HepG2 (cell line): Measurements from ENCODE around the gene CTSW. TPM values are rescaled to one million over a fixed set of nuclear protein-coding genes. Genes with fewer than 3 reads are reported as not detected.

ENCODE experiments used
- AHDC1 ChIP-seq: sonication (generic); formaldehyde crosslinking; IDR thresholded peaks from 2 replicates; pipeline ENCODE4 v1.5.1; 2020; ENCODE audit warnings: mild to moderate bottlenecking, missing genetic modification reagents, borderline replicate concordance
- EED ChIP-seq: sonication (generic); formaldehyde crosslinking; IDR thresholded peaks from 2 replicates; pipeline ENCODE4 v1.5.0; 2020; ENCODE audit warnings: mild to moderate bottlenecking, missing genetic modification reagents
- FOXK2 ChIP-seq: fragments of 450-650 bp; IDR thresholded peaks from 2 replicates; pipeline ENCODE4 v1.6.1; 2016
- GZF1 ChIP-seq: sonication (generic); formaldehyde crosslinking; IDR thresholded peaks from 2 replicates; pipeline ENCODE4 v1.5.1; 2020; ENCODE audit warnings: mild to moderate bottlenecking, missing genetic modification reagents
- IRF1 ChIP-seq: sonication (generic); formaldehyde crosslinking; IDR thresholded peaks from 2 replicates; pipeline ENCODE4 v1.4.0; 2020; ENCODE audit warnings: low read depth, mild to moderate bottlenecking, missing genetic modification reagents
- KDM1A ChIP-seq: IDR thresholded peaks from 2 replicates; pipeline ENCODE4 v1.6.1; 2016; ENCODE audit warnings: missing compliant biosample characterization
- MAFK ChIP-seq, 2 experiments: IDR thresholded peaks in 1 of 2; conservative IDR thresholded peaks in 1 of 2; 2 replicates each; pipeline ENCODE4 v1.6.1; 2011; ENCODE audit warnings: improper control_type of control experiment in 2 of 2, low read length in 2 of 2
- MED8 ChIP-seq: sonication (generic); formaldehyde crosslinking; IDR thresholded peaks from 2 replicates; pipeline ENCODE4 v1.8.1; 2023; ENCODE audit warnings: mild to moderate bottlenecking, missing genetic modification reagents; ENCODE audit not compliant: insufficient replicate concordance
- MLLT10 ChIP-seq: sonication (generic); formaldehyde crosslinking; IDR thresholded peaks from 2 replicates; pipeline ENCODE4 v1.4.0; 2020; ENCODE audit warnings: missing genetic modification reagents
- MYNN ChIP-seq: sonication (generic); formaldehyde crosslinking; IDR thresholded peaks from 2 replicates; pipeline ENCODE4 v1.4.0; 2020; ENCODE audit warnings: mild to moderate bottlenecking, low read depth, missing genetic modification reagents
- PITX1 ChIP-seq: sonication (generic); formaldehyde crosslinking; IDR thresholded peaks from 2 replicates; pipeline ENCODE4 v1.5.1; 2020; ENCODE audit warnings: mild to moderate bottlenecking, missing genetic modification reagents
- PLSCR1 ChIP-seq: sonication (generic); formaldehyde crosslinking; IDR thresholded peaks from 2 replicates; pipeline ENCODE4 v1.5.0; 2020; ENCODE audit warnings: missing genetic modification reagents, mild to moderate bottlenecking, borderline replicate concordance
- SIX4 ChIP-seq: sonication (generic); formaldehyde crosslinking; IDR thresholded peaks from 2 replicates; pipeline ENCODE4 v1.4.0; 2020; ENCODE audit warnings: missing genetic modification reagents
- YY1 ChIP-seq: IDR thresholded peaks from 2 replicates; pipeline ENCODE4 v1.6.1; 2011; ENCODE audit warnings: low read length, low read depth, moderate library complexity, mild to moderate bottlenecking; ENCODE audit not compliant: insufficient read depth, insufficient replicate concordance
- ZNF543 ChIP-seq: sonication (generic); formaldehyde crosslinking; IDR thresholded peaks from 2 replicates; pipeline ENCODE4 v1.4.0; 2020; ENCODE audit warnings: mild to moderate bottlenecking, missing genetic modification reagents
- ZNF546 ChIP-seq: sonication (generic); formaldehyde crosslinking; conservative IDR thresholded peaks from 2 replicates; pipeline ENCODE4 v1.8.1; 2023; ENCODE audit warnings: mild to moderate bottlenecking, missing genetic modification reagents
- ZNF556 ChIP-seq: sonication (generic); formaldehyde crosslinking; IDR thresholded peaks from 2 replicates; pipeline ENCODE4 v1.4.0; 2020; ENCODE audit warnings: mild to moderate bottlenecking, missing genetic modification reagents, borderline replicate concordance
- ZNF589 ChIP-seq: sonication (generic); formaldehyde crosslinking; conservative IDR thresholded peaks from 2 replicates; pipeline ENCODE4 v1.8.0; 2022; ENCODE audit warnings: mild to moderate bottlenecking, moderate library complexity, missing genetic modification reagents
- ZNF7 ChIP-seq: IDR thresholded peaks from 2 replicates; pipeline ENCODE4 v1.6.1; 2016; ENCODE audit warnings: missing biosample characterization, missing genetic modification reagents
- ZNF773 ChIP-seq: sonication (generic); formaldehyde crosslinking; IDR thresholded peaks from 2 replicates; pipeline ENCODE4 v1.4.0; 2020; ENCODE audit warnings: missing genetic modification reagents, borderline replicate concordance
- ZNF777 ChIP-seq: sonication (generic); formaldehyde crosslinking; IDR thresholded peaks from 2 replicates; pipeline ENCODE4 v1.4.0; 2020; ENCODE audit warnings: missing genetic modification reagents
- ZNF781 ChIP-seq: sonication (generic); formaldehyde crosslinking; IDR thresholded peaks from 2 replicates; pipeline ENCODE4 v1.5.1; 2020; ENCODE audit warnings: borderline replicate concordance, mild to moderate bottlenecking, missing genetic modification reagents; ENCODE audit errors: not compliant biosample characterization
- ZNF788 ChIP-seq: sonication (generic); formaldehyde crosslinking; IDR thresholded peaks from 2 replicates; pipeline ENCODE4 v1.5.0; 2020; ENCODE audit warnings: mild to moderate bottlenecking, missing genetic modification reagents, borderline replicate concordance
- ZNF850 ChIP-seq: sonication (generic); formaldehyde crosslinking; conservative IDR thresholded peaks from 2 replicates; pipeline ENCODE4 v1.9.0; 2021; ENCODE audit warnings: mild to moderate bottlenecking, missing genetic modification reagents
- polyA plus RNA-seq, 8 experiments: library from polyadenylated mRNA; depleted of rRNA in 3 of 8; stranded (reverse) in 7 of 8; unstranded in 1 of 8; fragments of >200 nt; fragmentation: Illumina TruSeq in 4 of 8; extraction: Trizol in 4 of 8; gene quantifications; 2 replicates each; pipeline versions ENCODE4 v1.2.1 to v1.2.3, GENCODE V29; 2011 to 2016; ENCODE audit warnings: low read depth in 4 of 8, missing spikeins in 1 of 8, mixed read lengths in 1 of 8; ENCODE audit not compliant: insufficient read depth in 1 of 8
- total RNA-seq, 5 experiments: library from RNA; depleted of rRNA; stranded (reverse); fragments of >200 nt; fragmentation: Illumina TruSeq; extraction: Trizol; gene quantifications; 2 replicates each; pipeline ENCODE4 v1.2.3, GENCODE V29; 2016; ENCODE audit warnings: low read depth in 1 of 5

The CTSW gene
- total and polyA plus RNA-seq, 2 of the 13 experiments (the other 11 are each of a cell fraction or from before 2014, with no cell fraction given), result 0.09 TPM; not detected in 1

- TF ChIP-seq YY1 (no peak), MAFK (conservative IDR thresholded peaks at IDR 0.05 in 1 of 2, IDR thresholded peaks at IDR 0.05 in 1 of 2; ENCODE audit: low read length in 2 of 2) (no peak), ZNF850 (CRISPR knock-in tag) (peak; percentile 94), ZNF7 (no peak), MYNN (CRISPR knock-in tag) (no peak), ZNF543 (CRISPR knock-in tag) (no peak), KDM1A (CRISPR knock-in tag) (peak; percentile 21; the same call in 1 of the 2 replicates), MED8 (no peak), ZNF773 (CRISPR knock-in tag) (no peak), EED (CRISPR knock-in tag) (no peak), AHDC1 (CRISPR knock-in tag) (0 out of 2 replicates have a peak, but pooled peaks have one; percentile 20), ZNF589 (0 out of 2 replicates have a peak, but pooled peaks have one; percentile 44), ZNF546 (CRISPR knock-in tag) (no peak), FOXK2 (no peak), IRF1 (no peak), ZNF788 (CRISPR knock-in tag) (peak; percentile 84; the same call in 1 of the 2 replicates), ZNF777 (no peak), ZNF781 (CRISPR knock-in tag) (no peak), MLLT10 (CRISPR knock-in tag) (no peak), GZF1 (CRISPR knock-in tag) (no peak), PITX1 (peak; percentile 81), ZNF556 (no peak), SIX4 (CRISPR knock-in tag) (no peak), PLSCR1 (CRISPR knock-in tag) (no peak)
Observed at GRCh38 chr11:65873318-65874156, 6.1 kb upstream of the CTSW start (continued).
